ENCODE measurements around the gene RBFOX1.

DNA sequence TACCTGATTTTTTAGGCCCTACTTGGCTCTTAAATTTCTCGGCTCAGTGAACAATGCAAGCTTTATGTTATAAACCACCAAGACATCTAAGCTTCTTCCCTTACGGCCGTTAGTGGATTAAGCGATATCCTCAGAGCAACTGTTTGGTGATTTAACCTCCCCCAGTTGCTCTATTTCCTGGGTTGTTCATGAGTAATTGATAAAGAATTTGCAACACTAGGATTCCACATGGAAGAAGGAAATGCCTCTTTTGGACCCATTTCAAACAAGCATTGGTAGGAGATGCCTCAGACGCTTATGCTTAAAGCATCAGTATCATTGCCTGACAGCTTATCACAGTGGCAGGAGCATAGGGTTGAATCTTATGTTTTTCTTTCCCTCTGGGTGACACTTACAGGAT is 65.3 kb downstream of the RBFOX1 start:
- TF ChIP-seq, protein P1, sequence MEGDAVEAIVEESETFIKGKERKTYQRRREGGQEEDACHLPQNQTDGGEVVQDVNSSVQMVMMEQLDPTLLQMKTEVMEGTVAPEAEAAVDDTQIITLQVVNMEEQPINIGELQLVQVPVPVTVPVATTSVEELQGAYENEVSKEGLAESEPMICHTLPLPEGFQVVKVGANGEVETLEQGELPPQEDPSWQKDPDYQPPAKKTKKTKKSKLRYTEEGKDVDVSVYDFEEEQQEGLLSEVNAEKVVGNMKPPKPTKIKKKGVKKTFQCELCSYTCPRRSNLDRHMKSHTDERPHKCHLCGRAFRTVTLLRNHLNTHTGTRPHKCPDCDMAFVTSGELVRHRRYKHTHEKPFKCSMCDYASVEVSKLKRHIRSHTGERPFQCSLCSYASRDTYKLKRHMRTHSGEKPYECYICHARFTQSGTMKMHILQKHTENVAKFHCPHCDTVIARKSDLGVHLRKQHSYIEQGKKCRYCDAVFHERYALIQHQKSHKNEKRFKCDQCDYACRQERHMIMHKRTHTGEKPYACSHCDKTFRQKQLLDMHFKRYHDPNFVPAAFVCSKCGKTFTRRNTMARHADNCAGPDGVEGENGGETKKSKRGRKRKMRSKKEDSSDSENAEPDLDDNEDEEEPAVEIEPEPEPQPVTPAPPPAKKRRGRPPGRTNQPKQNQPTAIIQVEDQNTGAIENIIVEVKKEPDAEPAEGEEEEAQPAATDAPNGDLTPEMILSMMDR (IDR thresholded peaks at IDR 0.05) = no peak
- TF ChIP-seq POLR2A (IDR thresholded peaks at IDR 0.05) = no peak
